Activated CD8-positive, alpha-beta memory T cell treated with anti-CD3 and anti-CD28 coated beads, Interleukin-2, amount 10 ng/mL, durations not matched to agents 7 days and 5 days (primary cell): Measurements from ENCODE around the gene UCKL1. TPM values are rescaled to one million over a fixed set of nuclear protein-coding genes. Genes with fewer than 3 reads are reported as not detected.
A peak's percentile ranks its signal among the peaks of the same experiment; 100 is the strongest.
"Not testable (repeated sequence)": the region's sequence is repeated elsewhere in the genome, so short reads cannot be mapped to it uniquely, and the experiment has no call there.

ENCODE experiments used
- ATAC-seq: fragments of 150-1000 bp; cut with Tn5 transposase; one replicate; pipeline ENCODE4 v1.10.0; 2021; ENCODE audit warnings: moderate library complexity
- CTCF ChIA-PET: fragments of 350-600 bp; sonication (Branson Sonifier 250); formaldehyde crosslinking; loops from one replicate; lab custom pipeline; 2021; ENCODE audit warnings: antibody characterized with exemption; lab: Charles Lee
- DNase-seq: peaks from one replicate; pipeline ENCODE4 v3.0.0-alpha.2; 2020
- H3K27ac Mint-ChIP-seq: one replicate; pipeline ENCODE4 v1.8.0; 2021; ENCODE audit warnings: mild to moderate bottlenecking, mixed read lengths
- H3K27me3 Mint-ChIP-seq: one replicate; pipeline ENCODE4 v1.8.0; 2021; ENCODE audit warnings: mixed read lengths
- H3K36me3 Mint-ChIP-seq: one replicate; pipeline ENCODE4 v1.8.0; 2021; ENCODE audit warnings: mild to moderate bottlenecking, mixed read lengths
- H3K4me1 Mint-ChIP-seq: one replicate; pipeline ENCODE4 v1.8.0; 2021; ENCODE audit warnings: mixed read lengths
- H3K4me3 Mint-ChIP-seq: one replicate; pipeline ENCODE4 v1.8.0; 2021; ENCODE audit warnings: mild to moderate bottlenecking, moderate library complexity, mixed read lengths
- H3K9me3 Mint-ChIP-seq: one replicate; pipeline ENCODE4 v1.8.0; 2022; ENCODE audit warnings: low read depth, mixed read lengths
- total RNA-seq, 2 experiments: library from RNA; stranded (reverse); gene quantifications; one replicate each; pipeline ENCODE4 v1.2.3, GENCODE V29; 2021

UCKL1 gene
- total RNA-seq, 2 experiments from 2014 or later: 41.1 to 41.9 TPM

- Mint-ChIP-seq H3K9me3 (no peaks in the 10 kb centered on the region), H3K27ac (peak overlapping the region; percentile 92), H3K4me3 (peak overlapping the region; percentile 62), H3K4me1 (peaks cover 65% of the 10 kb centered on the region), H3K36me3 (peaks cover 26% of the 10 kb centered on the region), H3K27me3 (no peaks in the 10 kb centered on the region)
- ATAC-seq (peak; percentile 18), DNase-seq (peak; percentile 82)
- CTCF ChIA-PET: interaction anchor here (0.7 to 4.5 kb wide), 17 partner anchors 10 to 426 kb away, joined by 3 to 190 read pairs (median 6); partner anchors contain the start of genes ARFRP1, C20orf204, TCEA2 and UCKL1
These were observed 22.4 kb upstream of the UCKL1 start for GRCh38 chr20:63978319-63979228.

- Mint-ChIP-seq H3K9me3 (no peaks in the 10 kb centered on the region), H3K4me3 (peak overlapping the region; percentile 62), H3K4me1 (peaks cover 62% of the 10 kb centered on the region), H3K27ac (peak overlapping the region; percentile 92), H3K36me3 (peaks cover 22% of the 10 kb centered on the region), H3K27me3 (no peaks in the 10 kb centered on the region)
- CTCF ChIA-PET: interaction anchor here (0.7 to 1.8 kb wide), 11 partner anchors 10 to 425 kb away, joined by 3 to 24 read pairs (median 3); partner anchors contain the start of genes ARFRP1, UCKL1 and ZGPAT
- peak; percentile 58 for ATAC-seq
- DNase-seq: peak; percentile 88
These were observed 21.6 kb upstream of the UCKL1 start for GRCh38 chr20:63977739-63978276.

GRCh38 chr20:63976980-63977738, 20.9 kb upstream of the UCKL1 start:
- Mint-ChIP-seq H3K4me1 (peaks cover 56% of the 10 kb centered on the region), H3K4me3 (peak overlapping the region; percentile 62), H3K27me3 (no peaks in the 10 kb centered on the region), H3K36me3 (peaks cover 18% of the 10 kb centered on the region), H3K27ac (peak overlapping the region; percentile 92), H3K9me3 (no peaks in the 10 kb centered on the region)
- CTCF ChIA-PET: interaction anchor here (0.7 to 1.8 kb wide), 11 partner anchors 10 to 425 kb away, joined by 3 to 24 read pairs (median 3); partner anchors contain the start of genes ARFRP1, UCKL1 and ZGPAT
- DNase-seq (peak; percentile 43), ATAC-seq (no peak)

- Mint-ChIP-seq H3K4me1 (peaks cover 51% of the 10 kb centered on the region), H3K36me3 (peaks cover 18% of the 10 kb centered on the region), H3K27ac (peak overlapping the region; percentile 39)
- not testable (repeated sequence) for H3K9me3 Mint-ChIP-seq, H3K4me3 Mint-ChIP-seq, ATAC-seq, H3K27me3 Mint-ChIP-seq
- CTCF ChIA-PET: interaction anchor here (1.8 to 4.7 kb wide), 2 partner anchors 63 kb away, joined by 24 to 56 read pairs; no protein-coding TSS in a partner anchor
- peak; percentile 44 for DNase-seq
These were observed 20.3 kb upstream of the UCKL1 start for GRCh38 chr20:63976511-63976910.

GRCh38 chr20:63974402-63975200, 18.4 kb upstream of the UCKL1 start:
- Mint-ChIP-seq H3K4me3 (no peak overlapping the region), H3K27ac (peak overlapping the region; percentile 70), H3K9me3 (no peaks in the 10 kb centered on the region), H3K27me3 (peaks cover 3% of the 10 kb centered on the region), H3K36me3 (peaks cover 17% of the 10 kb centered on the region), H3K4me1 (peaks cover 40% of the 10 kb centered on the region)
- DNase-seq: peak; percentile 40
- CTCF ChIA-PET: interaction anchor here (0.6 to 4.7 kb wide), 35 partner anchors 8 to 454 kb away, joined by 3 to 56 read pairs (median 4); partner anchors contain the start of genes C20orf204, LIME1, PPDPF and PTK6
- no peak for ATAC-seq

GRCh38 chr20:63973636-63974401, 17.6 kb upstream of the UCKL1 start:
- Mint-ChIP-seq H3K4me3 (no peak overlapping the region), H3K4me1 (peaks cover 42% of the 10 kb centered on the region), H3K36me3 (peaks cover 17% of the 10 kb centered on the region), H3K9me3 (no peaks in the 10 kb centered on the region), H3K27ac (peak overlapping the region; percentile 70), H3K27me3 (peaks cover 3% of the 10 kb centered on the region)
- CTCF ChIA-PET: interaction anchor here (0.6 to 4.7 kb wide), 36 partner anchors 9 to 478 kb away, joined by 3 to 56 read pairs (median 4); partner anchors contain the start of genes C20orf204, LIME1, PPDPF and PTK6
- ATAC-seq: peak; percentile 40
- DNase-seq: peak; percentile 80

GRCh38 chr20:63973160-63973479, 16.9 kb upstream of the UCKL1 start:
- no peak for DNase-seq
- Mint-ChIP-seq H3K27me3 (peaks cover 3% of the 10 kb centered on the region), H3K27ac (no peak overlapping the region), H3K36me3 (peaks cover 17% of the 10 kb centered on the region), H3K9me3 (no peaks in the 10 kb centered on the region), H3K4me3 (no peak overlapping the region), H3K4me1 (peaks cover 45% of the 10 kb centered on the region)
- ATAC-seq: no peak
- CTCF ChIA-PET: interaction anchor here (1.0 to 4.7 kb wide), 25 partner anchors 9 to 477 kb away, joined by 3 to 56 read pairs (median 5); partner anchors contain the start of genes C20orf204, LIME1, PPDPF and PTK6

GRCh38 chr20:63972312-63973159, 16.3 kb upstream of the UCKL1 start:
- H3K27ac Mint-ChIP-seq: no peak overlapping the region
- DNase-seq (no peak), ATAC-seq (no peak)
- peaks cover 17% of the 10 kb centered on the region for H3K36me3 Mint-ChIP-seq
- H3K4me1 Mint-ChIP-seq: peaks cover 40% of the 10 kb centered on the region
- CTCF ChIA-PET: interaction anchor here (1.0 to 4.7 kb wide), 11 partner anchors 9 to 476 kb away, joined by 3 to 56 read pairs (median 5); partner anchors contain the start of genes PTK6, RGS19, TPD52L2 and UCKL1
- H3K4me3 Mint-ChIP-seq: no peak overlapping the region
- H3K27me3 Mint-ChIP-seq: peaks cover 3% of the 10 kb centered on the region
- H3K9me3 Mint-ChIP-seq: no peaks in the 10 kb centered on the region

GRCh38 chr20:63971960-63972311, 15.7 kb upstream of the UCKL1 start:
- not testable (repeated sequence) for H3K27ac Mint-ChIP-seq, H3K27me3 Mint-ChIP-seq, H3K4me3 Mint-ChIP-seq, ATAC-seq, DNase-seq, H3K9me3 Mint-ChIP-seq
- H3K4me1 Mint-ChIP-seq: peaks cover 34% of the 10 kb centered on the region
- CTCF ChIA-PET: interaction anchor here (1.0 to 4.7 kb wide), 3 partner anchors 10 to 67 kb away, joined by 3 to 56 read pairs (median 3); partner anchors contain the start of gene UCKL1
- peaks cover 19% of the 10 kb centered on the region for H3K36me3 Mint-ChIP-seq

GRCh38 chr20:63970714-63971431, 14.7 kb upstream of the UCKL1 start:
- peaks cover 2% of the 10 kb centered on the region for H3K9me3 Mint-ChIP-seq
- CTCF ChIA-PET: interaction anchor here (1.6 kb wide), 1 partner anchor 10 kb away, joined by 4 read pairs; no protein-coding TSS in a partner anchor
- peak overlapping the region; percentile 54 for H3K4me3 Mint-ChIP-seq
- peaks cover 25% of the 10 kb centered on the region for H3K4me1 Mint-ChIP-seq
- no peak for DNase-seq
- H3K36me3 Mint-ChIP-seq: peaks cover 20% of the 10 kb centered on the region
- no peak for ATAC-seq
- H3K27me3 Mint-ChIP-seq: peaks cover 3% of the 10 kb centered on the region
- H3K27ac Mint-ChIP-seq: no peak overlapping the region
